HG02759 (cell line): Measurements from ENCODE around the gene SLC18A2.

Source experiments
- ATAC-seq: cut with Tn5 transposase; IDR thresholded peaks from one replicate; pipeline ENCODE4 v1.9.1; 2021; ENCODE audit warnings: mild to moderate bottlenecking, moderate library complexity; ENCODE audit not compliant: unreplicated experiment

The SLC18A2 gene

GRCh38 chr10:117237401-117237991, 3.4 kb upstream of the SLC18A2 start:
- ATAC-seq = no peak

DNA sequence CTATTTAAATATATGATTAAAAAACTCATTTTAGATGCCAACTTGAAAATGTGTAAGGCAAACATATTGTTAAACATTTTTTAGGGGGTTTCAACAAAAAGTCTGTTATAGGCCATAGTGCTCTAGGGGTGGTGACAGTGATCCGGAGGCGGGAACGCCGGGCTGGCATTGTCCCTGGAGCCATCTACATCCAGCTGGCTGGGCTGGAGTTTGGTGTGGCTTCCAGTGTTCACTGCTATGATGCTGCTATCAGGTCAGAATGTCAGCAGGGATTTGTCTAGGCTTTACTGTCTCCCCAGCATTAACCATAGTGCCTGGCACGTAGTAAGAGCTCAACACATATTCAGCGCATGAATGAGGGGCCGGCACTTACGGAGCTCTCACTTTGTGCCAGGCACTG, 1.9 kb upstream of the SLC18A2 start:
- no peak for ATAC-seq

DNA sequence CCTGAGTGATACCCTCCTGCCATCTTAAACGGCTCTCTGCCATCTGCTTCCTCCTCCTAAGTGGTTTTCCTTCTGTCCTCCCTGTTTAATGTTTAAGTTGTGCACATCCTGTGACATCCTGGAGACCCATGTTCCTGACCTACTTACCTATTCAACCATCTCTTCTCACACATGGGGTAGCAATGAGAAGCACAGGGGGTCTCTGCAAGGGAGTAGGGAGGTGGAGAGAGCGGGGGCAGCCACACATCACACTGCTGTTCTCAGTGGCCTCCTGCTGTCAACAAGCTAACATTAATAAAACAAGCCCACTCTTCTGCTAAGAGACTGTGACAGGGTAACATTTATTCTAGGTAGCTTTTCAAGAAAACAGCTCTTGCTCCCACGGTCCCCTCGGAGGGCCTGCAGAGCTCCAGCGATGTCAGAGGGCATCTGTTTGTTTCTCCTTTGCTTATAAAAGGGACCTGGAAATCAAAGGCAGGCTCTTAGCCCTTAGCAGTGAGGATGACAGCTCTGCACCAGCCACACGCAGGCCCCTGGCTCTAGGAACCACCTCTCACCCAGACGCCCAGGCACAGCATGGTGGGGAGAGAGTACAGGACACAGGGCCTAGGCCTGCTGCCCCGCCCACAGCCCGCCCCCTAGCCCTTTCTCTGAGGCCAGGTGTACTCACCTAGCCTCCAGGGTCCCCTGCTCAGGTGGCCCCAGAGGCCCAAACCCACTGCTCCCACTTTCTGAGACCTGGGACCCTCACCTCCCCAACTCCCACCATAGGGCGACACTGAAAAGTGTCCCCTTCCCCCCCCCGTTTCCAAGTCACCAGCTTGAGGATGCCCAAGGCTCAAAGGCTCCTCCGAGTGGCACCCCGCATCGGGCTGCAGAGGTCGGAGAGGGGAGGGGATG, 943 bp upstream of the SLC18A2 start:
- ATAC-seq = no peak

- no peak for ATAC-seq
Measured at GRCh38 chr10:117241541-117242462, 888 bp downstream of the SLC18A2 start.

GRCh38 chr10:117242463-117242832, 1.5 kb downstream of the SLC18A2 start:
- ATAC-seq = no peak

DNA sequence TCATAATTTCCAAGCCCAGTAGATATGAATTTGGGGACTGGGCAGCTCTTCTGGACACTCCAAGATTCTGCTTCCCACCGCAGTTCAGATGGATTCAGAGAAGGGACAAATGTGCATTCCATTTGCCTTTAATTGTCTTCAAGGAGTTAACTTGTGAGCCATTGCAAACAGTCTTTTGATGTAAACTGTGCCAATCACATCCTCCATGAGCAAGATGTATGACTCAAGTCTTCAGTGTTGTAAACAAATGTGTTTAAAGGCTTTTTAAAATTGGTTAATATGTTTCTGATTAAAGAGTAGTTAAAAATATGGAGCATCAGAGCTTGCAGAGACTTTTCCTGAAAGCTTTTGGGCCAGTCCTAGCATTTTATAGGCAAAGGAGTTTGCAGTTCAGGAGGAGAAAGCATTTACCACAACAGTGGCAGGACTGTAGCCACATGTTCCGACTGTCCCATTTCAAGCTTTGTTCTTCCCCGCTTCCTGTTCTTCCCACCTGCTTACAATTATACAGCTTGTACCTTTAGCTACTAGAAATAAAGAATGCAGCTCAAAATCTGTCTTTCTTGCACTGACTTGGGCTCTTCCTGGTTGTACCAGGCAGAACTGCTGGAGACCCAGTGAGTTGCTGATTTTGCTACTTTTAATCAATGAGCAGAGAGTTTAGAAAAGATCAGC, 6.2 kb downstream of the SLC18A2 start:
- no peak for ATAC-seq

DNA sequence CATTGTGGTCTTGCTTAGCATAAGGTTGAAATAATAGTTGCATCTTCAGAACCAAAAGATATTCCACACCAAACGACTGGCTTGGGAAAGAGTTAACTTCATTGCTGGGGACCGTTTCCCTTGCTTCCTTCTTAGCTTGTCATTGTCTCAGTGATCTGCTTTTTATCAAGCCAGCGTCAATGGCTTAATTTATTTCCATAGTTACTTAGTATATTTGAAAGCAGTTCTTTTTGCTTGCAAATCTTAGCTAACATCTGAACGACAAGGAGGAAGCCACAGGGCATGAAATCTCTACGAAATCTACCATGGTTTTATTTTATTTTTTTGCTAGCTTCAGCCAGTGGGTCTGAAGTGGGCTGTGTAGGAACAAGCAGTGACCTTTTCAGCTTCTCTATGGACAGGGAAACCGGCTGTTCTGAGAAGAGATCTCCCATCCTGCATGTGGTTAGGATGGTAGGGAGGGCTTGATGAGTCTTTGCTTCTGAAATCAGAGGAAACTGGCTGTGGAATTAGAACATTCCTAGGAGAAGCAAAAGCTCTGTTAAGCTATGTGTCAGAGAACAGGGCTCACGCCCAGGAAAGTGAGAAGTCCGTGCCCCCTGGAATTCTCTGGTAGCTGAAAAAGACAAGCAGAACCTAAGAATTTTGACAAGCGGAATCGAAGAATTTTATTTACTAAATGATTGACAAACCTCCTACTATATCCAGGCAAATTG, 8.0 kb downstream of the SLC18A2 start:
- ATAC-seq = no peak

- ATAC-seq = no peak
Measured at GRCh38 chr10:117249493-117250093, 8.7 kb downstream of the SLC18A2 start.

DNA sequence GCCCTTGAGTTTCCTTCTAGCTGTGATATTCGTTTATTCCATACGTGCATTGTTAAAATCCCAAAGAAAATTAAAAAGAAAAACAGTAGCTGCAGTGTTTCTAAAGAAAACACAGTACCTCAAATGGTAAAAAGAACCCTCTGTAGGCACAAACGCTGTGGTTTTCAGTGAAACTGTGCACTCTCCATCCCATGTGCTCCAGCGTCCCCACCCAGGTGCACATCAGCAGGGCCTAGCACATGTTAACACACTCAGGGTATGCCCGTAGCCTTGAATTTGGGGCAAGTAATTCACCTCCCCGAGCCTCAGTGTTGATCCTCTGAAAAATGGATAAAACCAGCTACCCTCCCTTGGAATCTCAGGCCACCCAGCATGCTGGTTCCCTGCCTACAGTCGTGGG, 9.5 kb downstream of the SLC18A2 start:
- no peak for ATAC-seq

DNA sequence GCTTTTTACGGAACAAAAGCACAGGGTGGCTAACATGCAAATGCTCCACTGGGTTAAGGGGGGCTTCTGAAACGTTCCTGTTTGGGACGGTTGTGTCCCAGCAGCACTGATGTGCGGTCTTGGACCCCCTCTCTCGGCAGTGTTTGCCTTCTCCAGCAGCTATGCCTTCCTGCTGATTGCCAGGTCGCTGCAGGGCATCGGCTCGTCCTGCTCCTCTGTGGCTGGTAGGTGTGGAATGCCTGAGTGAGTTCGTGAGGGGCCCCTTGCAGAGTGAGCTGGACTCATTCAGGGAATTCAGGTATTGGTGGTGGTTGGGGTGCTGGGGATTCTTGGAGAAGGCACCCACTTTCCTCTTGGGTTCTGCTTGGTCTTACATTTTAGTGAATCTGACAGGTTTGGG, 13.0 kb downstream of the SLC18A2 start:
- ATAC-seq = no peak

DNA sequence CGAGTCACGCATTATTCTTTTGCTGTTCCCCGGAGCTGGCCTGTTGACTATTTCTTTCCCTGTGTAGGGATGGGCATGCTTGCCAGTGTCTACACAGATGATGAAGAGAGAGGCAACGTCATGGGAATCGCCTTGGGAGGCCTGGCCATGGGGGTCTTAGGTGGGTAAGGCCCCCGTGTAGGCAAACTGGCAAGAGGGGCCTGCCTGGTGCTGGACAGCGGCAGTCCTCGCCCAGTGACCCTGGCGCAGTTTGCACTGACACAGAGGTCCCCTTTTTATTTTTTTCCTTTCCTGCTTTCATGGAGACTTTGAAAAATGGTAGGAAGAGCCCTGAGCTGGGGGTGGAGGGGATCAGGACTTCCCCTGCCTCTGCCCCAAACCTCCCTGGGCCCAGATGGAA, 13.4 kb downstream of the SLC18A2 start:
- ATAC-seq = no peak

DNA sequence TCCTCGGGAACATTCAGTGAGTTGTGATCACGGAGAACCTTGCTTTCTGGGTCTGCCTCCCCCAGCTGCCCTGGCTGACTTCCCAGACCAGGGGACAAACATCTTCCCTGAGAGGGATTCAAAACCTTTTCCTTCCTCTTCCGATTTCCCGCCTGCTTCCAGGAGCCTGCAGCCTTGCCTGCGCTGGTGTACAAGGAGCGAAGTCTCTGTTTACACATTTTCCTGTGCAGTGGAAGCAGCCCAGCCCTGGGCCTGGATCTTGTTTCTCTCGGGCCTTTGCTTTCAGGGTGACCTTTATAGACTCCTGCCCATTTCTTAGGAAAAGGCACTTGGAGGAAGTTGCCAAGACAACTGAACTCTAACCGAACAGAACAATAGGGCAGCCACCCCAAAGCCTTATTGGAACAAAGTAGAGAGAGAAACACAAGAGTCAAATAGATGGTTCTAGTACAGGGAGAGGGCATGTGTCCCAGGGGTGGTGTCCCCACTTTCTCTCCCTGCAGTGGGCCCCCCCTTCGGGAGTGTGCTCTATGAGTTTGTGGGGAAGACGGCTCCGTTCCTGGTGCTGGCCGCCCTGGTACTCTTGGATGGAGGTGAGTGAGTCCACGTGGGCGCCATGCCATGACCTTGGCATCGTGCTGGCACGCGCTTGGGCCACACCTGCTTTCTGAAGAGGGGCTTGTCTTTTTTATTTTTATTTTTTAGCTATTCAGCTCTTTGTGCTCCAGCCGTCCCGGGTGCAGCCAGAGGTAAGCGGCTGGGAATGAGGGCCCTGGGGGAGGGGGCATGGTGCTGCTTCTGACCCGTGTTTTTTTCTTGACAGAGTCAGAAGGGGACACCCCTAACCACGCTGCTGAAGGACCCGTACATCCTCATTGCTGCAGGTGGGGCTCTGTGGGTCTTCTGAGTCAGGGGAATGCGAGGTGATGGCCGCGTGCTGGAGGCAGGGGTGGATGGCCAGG, 14.1 kb downstream of the SLC18A2 start:
- ATAC-seq = no peak

DNA sequence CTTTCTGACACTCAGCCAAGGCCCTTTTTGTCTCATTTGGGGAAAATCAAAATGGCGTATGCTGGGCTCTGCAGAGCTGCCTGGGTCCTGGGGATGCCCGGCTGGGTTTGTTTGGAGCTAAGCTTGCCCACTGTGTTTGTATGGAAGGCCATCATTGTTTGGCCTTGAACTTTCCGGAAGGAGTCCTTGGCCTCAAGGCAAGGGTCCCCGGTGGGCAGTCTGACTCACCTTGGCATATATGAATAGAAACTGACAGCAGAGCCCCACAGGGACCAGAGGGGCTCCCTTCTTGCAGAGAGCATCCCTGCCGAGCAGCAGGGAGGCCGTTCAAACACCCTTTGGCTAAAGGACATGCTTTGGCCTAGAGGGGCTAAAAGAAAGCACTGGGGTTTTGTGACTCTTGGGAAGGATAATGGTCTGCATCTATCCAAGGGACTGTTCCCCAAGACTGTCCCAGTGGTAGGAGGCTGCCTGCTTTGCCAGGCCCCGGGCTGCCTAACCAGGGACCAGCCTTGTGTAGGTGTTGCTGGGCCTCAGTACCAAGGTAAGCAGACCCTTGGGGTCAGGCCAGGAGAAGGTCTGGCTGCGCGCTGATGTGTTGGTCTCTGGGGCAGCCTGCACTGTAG, 15.0 kb downstream of the SLC18A2 start:
- ATAC-seq = no peak

- ATAC-seq = no peak
Measured at GRCh38 chr10:117256910-117257309, 16.0 kb downstream of the SLC18A2 start.

DNA sequence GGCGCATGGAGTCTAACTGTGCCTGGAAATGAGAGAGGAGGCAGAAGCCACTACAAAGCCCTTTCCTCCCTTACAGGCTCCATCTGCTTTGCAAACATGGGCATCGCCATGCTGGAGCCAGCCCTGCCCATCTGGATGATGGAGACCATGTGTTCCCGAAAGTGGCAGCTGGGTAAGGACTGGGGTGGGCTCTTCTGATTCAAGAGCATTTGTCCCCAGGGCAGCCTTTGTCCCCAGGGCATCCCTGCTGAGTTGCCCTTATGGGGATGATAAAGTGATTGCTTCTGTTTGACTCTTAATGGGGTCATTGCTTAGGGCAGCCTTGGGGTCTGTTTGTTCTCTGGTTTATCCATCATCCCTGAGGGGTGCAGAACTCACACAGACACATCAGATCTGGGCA, 16.8 kb downstream of the SLC18A2 start:
- ATAC-seq = no peak

- no peak for ATAC-seq
Measured at GRCh38 chr10:117259279-117259678, 18.4 kb downstream of the SLC18A2 start.

- no peak for ATAC-seq
Measured at GRCh38 chr10:117260084-117260483, 19.2 kb downstream of the SLC18A2 start.

DNA sequence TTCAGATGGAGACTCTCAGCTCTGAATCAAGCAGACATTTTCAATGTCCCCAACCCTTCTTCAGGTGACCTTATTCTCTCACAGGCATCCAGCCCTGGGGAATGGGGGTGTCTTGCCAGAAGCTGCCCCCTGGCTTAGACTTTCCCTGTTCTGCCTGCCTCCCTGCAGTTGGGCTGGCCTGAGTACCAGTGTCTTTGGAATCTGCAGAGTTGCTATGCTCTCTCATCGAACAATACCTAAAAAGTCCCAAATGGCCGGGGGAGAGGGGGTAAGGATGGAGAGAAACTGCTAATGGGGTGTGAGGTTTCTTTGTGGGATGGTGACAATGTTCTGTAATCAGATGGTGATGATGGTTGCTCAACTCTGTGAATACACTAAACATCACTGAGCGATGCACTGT, 20.6 kb downstream of the SLC18A2 start:
- ATAC-seq = no peak
